ELF-1 (cell line): Measurements from ENCODE around the gene RSBN1L.
"Not testable (repeated sequence)": the region's sequence is repeated elsewhere in the genome, so short reads cannot be mapped to it uniquely, and the experiment has no call there.

Source experiments
- DNase-seq: peaks from one replicate; pipeline ENCODE4 v3.0.0-alpha.2; 2016; ENCODE audit warnings: low read depth, low spot score

Gene RSBN1L

DNA sequence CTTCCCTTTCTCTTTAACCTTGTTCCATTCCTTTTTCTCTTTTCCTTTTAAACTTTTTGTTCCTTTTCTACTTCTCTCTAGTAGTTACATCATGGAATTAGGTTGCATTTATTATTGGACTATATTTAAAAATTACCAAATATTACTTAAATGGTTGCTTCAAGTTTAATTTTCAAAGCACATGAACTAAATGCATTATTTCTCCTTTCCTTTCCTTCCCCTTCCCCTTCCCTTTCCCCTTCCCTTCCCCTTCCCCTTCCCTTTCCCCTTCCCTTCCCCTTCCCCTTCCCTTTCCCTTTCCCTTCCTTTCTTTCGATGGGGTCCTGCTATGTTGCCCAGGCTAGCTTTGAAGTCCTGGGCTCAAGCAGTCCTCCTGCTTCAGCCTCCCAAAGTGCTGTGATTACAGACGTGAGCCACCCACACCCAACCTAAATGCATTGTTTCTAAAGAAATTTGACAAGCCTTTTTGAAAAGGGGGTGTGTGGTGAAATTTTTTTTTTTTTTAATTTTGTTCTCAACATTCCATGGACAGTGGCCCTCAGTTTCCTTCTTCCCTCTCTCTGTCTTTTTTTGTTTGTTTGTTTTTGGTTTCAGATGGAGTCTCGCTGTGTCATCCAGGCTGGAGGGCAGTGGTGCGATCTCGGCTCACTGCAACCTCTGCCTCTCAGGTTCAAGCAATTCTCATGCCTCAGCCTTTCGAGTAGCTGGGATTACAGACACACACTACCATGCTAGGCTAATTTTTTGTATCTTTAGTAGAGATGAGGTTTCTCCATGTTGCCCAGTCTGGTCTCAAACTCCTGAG is 70.7 kb downstream of the RSBN1L start:
- no peak for DNase-seq

DNA sequence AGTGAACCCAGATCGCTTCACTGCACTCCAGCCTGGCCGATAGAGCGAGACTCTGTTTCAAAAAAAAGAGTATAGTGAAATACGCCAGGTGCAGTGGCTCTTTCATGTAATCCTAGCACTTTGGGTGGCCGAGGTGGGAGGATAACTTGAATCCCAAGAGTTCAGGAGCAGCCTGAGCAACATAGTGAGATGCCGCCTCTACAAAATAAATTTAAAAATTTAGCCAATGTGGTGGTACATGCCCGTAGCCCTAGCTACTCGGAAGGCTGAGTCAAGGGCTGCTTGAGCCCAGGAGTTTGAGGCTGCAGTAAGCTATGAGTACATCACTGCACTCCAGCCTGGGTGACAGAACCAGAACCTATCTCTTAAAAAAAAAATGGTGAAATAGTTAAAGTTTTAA is 74.1 kb downstream of the RSBN1L start:
- DNase-seq: no peak

DNA sequence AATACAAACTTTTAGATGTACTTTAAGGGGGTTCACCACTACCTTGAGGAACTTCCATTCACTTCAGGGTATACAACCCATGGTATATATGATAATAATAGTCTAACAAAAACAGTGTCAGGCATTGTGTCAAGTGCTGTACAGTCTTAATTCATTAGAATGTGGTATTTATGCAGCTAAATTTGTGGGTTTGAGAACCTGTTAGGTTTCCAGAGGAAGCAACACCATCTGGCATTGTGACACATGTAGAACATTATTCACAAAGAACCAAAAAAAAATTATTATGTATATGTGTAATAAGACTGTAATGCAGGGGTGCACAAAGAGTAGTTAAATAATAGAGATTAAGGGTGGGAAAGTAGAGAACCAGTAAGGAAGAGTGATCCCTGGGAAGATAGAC is 75.6 kb downstream of the RSBN1L start:
- DNase-seq: no peak

DNA sequence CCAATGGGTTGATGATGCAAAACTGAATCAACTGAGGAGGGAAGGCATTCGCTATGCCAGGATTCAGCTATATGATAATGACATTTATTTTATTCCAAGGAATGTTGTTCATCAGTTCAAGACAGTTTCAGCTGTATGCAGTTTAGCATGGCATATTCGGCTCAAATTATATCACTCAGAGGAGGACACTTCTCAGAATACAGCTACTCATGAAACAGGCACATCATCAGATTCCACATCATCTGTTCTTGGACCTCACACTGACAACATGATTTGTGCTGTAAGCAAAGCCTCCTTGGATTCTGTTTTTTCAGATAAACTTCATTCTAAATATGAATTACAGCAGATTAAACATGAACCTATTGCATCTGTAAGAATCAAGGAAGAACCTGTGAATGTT is 82.3 kb downstream of the RSBN1L start:
- DNase-seq: no peak

DNA sequence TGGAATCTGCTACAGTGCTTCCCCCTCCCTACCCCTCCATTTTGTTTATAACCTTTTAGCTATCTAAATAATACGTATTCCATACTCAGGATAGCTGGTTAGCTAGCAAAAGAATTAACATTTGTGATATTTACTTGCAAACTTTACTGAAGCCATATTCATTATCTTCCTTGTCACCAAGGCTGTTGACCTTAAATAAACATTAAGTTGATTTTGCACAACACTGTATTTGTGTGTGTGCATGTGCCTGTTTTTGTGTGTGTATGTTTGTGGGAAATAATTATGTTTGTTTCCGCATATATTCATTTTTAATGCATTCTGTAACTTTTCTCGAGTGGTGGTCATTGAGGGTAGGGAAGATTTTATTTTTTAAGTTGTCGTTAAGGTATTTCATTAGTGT is 86.1 kb downstream of the RSBN1L start:
- no peak for DNase-seq

DNA sequence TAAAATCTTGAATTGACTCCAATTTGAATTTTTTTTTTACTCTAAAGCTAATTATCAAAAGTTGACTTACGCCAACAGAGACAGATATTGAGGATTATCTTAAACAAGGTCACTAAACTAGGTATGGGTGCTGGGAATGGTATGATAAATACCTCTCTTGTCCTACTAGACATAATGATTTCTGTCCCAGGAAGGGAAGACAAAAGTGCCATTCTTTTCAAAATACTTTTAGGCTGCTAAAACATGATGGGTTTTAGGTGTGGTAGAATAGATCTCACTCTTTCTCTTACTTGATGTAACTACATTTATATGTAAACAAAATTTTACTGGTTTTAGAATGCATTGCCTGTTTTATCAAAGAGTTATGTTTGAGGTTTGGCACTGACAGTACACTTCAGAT is 86.9 kb downstream of the RSBN1L start:
- no peak for DNase-seq

DNA sequence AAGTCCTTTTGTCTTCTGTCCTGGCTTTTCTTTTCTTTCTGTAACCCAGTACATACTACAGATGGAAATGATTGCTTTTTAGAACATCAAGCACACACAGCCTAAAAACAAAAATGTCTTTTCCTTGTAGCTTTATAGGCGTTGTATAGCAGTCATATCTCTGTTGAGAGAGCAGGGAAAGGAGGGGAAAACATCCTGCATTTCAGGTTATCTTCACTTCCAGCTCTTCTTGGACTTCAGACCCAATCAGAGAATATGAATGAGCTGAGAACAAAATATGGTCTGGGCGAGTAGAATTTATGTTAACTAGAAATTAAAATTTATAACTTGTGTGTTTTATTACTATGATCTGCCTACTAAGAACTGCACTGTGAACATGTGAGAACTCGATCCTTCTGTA is 87.3 kb downstream of the RSBN1L start:
- DNase-seq: no peak

DNA sequence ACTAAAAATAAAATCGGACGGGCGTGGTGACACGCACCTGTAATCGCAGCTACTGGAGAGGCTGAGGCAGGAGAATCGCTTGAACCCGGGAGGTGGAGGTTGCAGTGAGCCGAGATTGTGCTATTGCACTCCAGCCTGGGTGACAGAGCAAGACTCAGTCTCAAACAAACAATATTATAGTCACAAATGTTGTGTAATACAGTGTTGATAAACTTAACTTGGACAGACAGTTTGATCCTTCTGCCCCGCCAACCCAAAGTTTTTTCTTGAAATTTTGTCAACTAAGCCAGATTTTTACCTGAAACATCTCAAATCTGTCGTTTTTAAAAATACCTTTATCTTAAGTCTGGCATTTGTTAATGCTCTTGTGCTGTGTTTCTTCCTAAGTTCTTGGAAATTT is 88.2 kb downstream of the RSBN1L start:
- not testable (repeated sequence) for DNase-seq

DNA sequence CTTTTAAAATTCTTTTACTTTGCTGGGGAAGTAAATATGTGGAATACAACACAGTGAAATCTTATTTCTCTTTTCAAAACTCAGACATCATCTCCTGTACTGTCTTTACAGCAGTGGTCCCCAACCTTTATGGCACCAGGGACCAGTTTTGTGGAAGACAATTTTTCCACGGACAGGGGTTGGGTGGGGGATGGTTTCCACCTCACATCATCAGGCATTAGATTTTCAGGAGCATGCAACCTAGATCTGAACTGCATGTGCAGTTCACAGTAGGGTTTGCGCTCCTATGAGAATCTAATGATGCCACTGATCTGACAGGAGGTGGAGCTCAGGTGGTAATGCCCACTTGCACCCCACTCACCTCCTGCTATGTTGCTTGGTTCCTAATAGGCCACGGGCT is 89.8 kb downstream of the RSBN1L start:
- DNase-seq: no peak

DNA sequence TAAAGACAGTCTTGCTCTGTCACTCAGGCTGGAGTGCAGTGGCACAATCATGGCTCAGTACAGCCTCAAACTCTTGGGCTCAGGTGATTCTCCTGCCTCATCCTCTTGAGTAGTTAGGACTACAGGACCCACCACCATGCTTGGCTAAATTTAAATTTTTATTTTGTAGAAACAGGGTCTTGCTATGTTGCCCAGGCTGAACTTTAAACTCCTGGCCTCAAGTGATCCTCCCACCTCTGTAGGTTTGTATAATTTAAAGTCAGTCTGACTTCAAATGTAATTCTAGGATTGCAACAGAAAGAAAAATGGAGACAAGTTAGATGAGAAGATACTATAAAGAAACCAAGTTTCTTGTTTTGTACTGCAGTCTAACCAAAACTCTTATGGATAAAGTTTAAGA is 90.5 kb downstream of the RSBN1L start:
- DNase-seq: no peak

DNA sequence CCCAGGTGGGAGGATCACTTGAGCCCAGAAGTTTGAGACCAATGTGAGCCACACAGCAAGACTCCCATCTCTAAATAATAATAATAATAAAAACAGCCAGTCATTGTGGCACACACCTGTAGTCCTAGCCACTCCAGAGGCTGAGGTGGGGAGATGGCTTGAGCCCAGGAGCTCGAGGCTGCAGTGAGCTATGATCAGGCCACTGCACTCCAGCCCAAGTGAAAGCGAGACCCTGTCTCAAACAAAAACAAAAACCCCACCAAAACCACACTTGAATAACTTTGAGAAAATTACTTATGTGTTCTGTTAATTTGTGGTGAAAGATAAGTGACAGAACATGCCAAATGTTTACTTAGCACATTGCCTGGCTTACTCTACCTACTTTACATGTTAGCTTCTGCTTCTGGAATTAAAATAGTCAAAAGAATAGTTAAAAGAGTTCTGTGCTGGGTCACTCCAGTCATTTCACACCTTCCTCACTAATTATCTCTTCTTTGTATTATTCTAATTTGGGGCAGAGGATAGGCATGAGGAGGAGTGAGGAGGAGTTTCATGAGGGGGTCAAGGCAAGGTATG is 92.2 kb downstream of the RSBN1L start:
- no peak for DNase-seq

DNA sequence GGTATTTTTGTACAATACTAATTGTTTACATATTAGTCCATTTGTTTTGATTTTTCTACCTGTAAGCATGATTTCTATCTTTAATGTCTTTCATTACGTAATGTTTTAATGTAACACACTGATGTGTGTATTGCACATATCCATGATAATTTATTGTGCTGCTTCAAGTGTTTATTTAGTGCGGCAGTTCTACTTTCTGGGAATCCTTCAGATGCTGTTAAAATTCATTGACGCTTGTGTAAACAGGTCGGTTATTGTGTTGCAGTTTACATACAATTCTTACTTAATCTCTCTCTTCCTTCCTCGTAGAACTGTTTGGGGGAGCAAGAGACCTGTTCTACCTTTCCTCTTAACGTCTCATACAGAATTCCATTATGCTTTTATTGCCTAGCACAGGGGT is 95.1 kb downstream of the RSBN1L start:
- no peak for DNase-seq

DNA sequence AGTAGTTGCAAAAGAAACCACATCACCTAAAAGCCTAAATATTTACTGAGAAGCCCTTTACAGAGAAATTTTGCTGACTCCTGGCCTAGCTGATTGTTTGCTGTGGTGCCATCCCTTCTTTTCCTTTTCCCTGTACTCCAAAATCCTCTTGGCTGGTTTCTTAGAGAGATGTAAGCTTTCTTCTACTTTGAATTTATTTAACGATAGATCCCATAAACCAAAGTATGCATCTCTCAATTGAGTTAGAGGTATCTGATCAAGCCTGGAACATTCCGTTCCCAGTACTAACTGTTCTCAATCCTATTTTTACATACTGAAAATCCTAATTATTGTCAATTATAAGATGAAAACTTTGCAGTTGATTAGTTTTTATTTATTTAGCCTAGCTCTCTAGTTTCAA is 95.7 kb downstream of the RSBN1L start:
- DNase-seq: no peak

DNA sequence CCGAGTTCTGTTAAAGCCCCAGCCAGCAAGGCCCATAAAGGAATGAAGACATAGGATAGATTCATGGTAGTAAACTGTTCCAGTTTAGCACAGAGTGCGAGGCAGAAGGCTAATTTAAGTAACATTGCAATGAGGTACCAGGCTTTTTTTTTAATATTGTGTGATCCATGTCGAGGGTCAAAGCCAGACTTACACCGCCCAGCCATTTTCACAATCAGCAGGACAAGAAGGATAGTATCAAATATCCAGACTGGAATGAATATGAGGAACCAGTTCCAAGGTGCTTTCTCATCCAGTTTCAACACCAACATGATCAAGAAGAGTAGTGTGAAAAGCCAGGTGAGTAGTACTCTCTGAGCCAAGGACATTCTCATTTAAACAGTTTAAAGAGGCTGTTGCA is 97.7 kb downstream of the RSBN1L start:
- DNase-seq: no peak

DNA sequence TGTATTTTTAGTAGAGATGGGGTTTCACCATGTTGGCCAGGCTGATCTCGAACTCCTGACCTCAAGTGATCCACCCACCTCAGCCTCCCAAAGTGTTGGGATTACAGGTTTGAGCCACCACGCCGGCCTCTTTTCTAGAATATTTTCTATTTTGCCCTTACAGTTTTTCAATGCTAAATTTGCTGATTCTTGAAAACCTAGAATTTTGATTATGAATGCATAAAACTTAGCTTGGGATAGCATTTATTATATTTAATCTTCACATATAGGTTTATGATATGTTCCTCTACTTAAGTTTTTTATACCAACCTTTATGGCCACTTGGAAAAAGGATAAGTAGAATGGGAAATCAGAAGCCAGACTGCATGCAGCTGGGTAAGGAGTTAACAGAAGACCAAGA is 99.8 kb downstream of the RSBN1L start:
- DNase-seq: no peak

DNA sequence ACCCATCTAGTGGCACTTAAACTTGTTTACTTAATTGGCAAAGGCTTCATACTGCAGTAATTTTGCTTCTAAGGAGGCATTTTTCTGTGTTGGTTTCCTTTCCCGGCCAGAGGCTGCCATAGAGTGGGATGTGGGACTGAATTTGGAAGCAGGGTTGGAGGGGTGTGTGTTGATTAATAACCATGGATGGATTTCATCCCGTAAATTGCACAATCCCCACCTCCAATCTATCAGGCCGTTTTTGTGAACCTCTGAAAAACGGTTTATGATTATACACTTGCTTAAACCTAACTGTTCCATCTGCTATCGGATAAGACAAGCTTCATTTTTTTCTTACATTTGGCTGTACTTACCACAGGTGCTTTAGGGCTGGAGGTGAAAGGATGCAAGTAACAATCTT is 100.7 kb downstream of the RSBN1L start:
- DNase-seq: no peak

DNA sequence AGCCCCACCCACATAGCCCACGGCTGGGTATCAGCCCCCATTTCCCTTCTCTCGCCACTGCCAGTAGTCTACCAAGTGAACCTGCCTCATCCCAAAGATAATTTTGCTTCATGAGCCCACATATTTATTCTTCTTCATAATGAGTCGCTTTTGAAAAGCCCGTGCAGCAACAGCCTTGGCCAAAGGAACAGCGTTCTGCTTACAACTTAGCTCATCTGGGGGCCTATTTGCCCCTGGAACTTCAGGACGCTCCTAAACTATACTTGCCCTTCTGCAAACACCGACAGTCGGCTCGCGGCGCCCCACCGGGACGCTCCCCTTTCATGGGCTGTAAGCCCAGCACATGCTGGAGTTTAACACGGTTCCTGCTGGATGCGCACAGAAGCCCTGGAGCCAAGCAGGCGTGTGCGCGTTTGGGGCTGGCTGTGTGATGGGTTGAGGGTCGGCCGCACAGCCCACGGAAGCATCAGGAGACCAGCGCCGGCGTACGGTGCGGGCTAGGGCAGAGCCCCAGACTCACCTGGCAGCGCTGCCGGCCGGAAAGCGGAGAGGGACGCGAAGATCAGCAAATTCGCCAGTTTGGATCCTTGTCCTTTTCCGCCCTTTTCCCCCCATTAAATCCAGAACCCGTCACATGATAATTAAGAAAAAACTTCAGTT is 101.6 kb downstream of the RSBN1L start:
- DNase-seq: no peak

DNA sequence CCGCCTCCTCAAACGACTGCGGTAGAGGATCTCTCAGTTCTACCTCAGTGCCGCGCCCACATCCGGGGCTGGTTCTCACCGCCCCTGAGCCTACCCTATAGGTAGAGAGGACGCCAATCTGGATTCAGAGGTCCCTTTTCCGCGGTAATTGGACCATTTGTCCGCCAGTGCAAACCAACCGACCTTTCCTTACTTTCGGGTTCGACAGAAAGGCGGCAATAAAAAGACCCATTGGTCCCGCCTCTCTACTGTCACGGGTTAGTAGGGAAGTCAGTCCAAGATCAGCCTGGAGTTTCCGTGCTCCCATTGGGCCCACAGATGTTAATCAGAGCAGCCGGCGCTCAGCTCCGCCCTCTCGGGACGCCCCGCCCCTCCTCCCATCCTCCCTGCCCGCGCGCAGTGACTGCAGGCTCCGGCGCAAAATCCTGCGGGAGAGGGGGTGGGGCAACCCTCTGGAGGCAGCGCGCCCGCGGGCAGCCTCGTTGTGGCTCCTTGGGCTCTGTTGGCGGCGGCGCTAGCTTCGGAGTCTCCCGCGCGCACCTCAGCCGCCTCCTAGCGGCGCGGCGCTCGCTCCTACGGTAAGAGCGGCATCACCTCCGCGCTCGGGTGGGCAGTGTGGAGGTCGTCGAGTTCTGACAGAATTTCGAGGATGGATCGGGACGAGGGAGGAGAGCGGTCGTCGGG is 102.3 kb downstream of the RSBN1L start, which contains the start of the genes PHTF2 and TMEM60:
Gene PHTF2, plus strand, starts transcription at position 380 of the 684 bp plus-strand sequence.
Gene TMEM60, minus strand, starts transcription at position 41 of the 684 bp plus-strand sequence. CDS start 4,061 bp downstream, outside the sequence.
- peak; percentile 100 for DNase-seq

DNA sequence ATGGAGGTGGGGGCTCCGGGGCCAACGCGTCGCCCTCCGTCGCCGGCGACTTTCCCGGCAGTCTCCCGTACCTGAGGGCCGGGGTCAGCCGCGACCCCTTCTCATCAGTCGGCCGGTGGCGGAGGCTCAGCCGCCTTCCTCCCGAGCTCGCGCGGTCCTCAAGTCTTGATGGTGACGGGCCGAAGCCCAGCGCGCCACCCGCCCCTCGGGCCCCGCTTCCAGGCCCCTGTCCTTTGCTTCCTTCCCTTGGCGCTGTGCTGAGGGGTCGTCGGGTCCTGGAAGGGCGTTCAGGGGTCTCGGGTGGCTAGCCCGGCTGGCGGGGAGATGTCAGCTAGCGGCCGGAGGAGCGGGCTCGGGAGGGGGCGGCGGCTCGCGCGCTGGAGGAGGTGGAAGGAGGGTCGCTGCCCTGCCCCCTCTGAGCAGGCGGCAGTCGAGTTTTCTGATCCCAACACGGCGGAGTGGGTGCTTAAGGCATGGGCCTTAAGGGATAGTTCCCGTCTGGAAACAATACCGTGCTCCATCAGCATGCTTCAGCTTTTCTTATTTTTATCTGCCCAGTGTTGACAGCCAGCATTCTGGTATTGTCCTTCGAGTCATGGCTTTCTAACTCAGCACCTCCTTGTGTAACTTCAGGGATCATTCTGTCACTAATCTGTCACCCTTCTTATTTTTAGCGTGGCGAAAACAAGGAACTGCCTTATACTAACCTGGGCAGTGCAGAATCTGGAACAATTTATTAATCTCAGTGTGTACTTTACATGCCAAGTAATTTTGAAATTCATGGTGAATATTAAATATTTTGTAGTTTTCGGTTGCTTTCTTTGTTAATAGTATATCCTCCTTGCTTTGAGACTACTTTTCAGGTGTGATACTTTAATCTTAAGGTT is 103.1 kb downstream of the RSBN1L start:
- peak; percentile 79 for DNase-seq

DNA sequence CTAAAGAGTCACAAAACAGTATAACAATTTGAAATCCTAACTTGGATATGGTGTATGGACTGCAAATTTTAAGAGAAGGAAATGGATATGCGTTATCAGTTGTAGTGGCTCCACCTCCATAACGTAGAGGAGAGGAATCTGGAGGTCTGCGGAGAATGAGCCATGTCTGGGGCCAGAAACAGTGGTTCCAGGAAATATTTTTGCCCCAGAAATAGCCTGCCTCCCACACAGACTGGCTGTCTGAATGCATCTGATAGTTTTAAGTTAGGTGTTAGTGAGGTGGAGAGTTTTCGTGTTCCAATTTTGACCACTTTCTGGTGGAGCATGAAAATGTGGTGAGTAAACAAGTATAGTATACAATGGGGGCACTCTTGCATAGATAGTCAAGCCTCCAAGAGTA is 103.9 kb downstream of the RSBN1L start:
- no peak for DNase-seq

DNA sequence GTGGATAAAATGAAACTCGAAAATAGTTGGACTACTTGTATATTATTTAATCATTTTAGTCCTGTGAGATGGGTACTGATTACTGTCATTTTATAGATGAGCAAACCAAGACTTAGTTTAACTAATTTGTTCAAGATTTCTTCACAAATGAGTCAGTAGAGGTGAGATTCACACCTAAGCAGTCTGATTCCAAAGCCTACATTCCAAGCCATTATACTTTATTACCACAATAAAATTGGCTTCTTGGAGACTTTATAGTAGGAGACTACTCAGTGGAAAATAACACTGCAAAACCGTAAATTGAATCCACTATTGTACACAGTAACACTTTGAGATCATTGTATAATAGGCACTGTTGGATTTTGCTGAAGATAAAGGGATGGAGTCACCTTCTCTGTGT is 104.5 kb downstream of the RSBN1L start:
- no peak for DNase-seq
